Islet precursor cell (in vitro differentiated cells): Measurements from ENCODE around the gene ZNF205.
A peak's percentile ranks its signal among the peaks of the same experiment; 100 is the strongest.

Experiments used
- DNase-seq: peaks from one replicate; pipeline ENCODE4 v3.0.0-alpha.2; 2018

ZNF205 gene

GRCh38 chr16:3085868-3086595 lies 26.4 kb upstream of the ZNF205 start:
- no peak for DNase-seq

GRCh38 chr16:3086596-3087242 lies 25.7 kb upstream of the ZNF205 start:
- DNase-seq = no peak

- peak; percentile 73 for DNase-seq
Measured at GRCh38 chr16:3087243-3088235, 24.8 kb upstream of the ZNF205 start.

- no peak for DNase-seq
Measured at GRCh38 chr16:3088450-3088849, 23.9 kb upstream of the ZNF205 start.

GRCh38 chr16:3088925-3089716 lies 23.3 kb upstream of the ZNF205 start:
- DNase-seq = no peak

GRCh38 chr16:3089717-3090592 lies 22.4 kb upstream of the ZNF205 start:
- DNase-seq = no peak

- DNase-seq = no peak
Measured at GRCh38 chr16:3091551-3091950, 20.8 kb upstream of the ZNF205 start.

GRCh38 chr16:3092501-3092941 lies 19.9 kb upstream of the ZNF205 start:
- no peak for DNase-seq

GRCh38 chr16:3094289-3095027 lies 17.9 kb upstream of the ZNF205 start:
- no peak for DNase-seq

GRCh38 chr16:3095869-3096268 lies 16.5 kb upstream of the ZNF205 start:
- DNase-seq = no peak

GRCh38 chr16:3096362-3096761 lies 16.0 kb upstream of the ZNF205 start:
- DNase-seq = no peak

- no peak for DNase-seq
Measured at GRCh38 chr16:3097266-3097665, 15.1 kb upstream of the ZNF205 start.

GRCh38 chr16:3098459-3099394 lies 13.7 kb upstream of the ZNF205 start, which contains the start of gene ZSCAN10:
Gene ZSCAN10, minus strand, starts transcription at chr16:3099294. Its CDS starts 6,357 bp downstream, at chr16:3092937.
- DNase-seq = no peak

GRCh38 chr16:3099395-3099731 lies 13.0 kb upstream of the ZNF205 start:
- no peak for DNase-seq

GRCh38 chr16:3099732-3100499 lies 12.5 kb upstream of the ZNF205 start:
- DNase-seq = peak; percentile 98

GRCh38 chr16:3101018-3101840 lies 11.2 kb upstream of the ZNF205 start:
- no peak for DNase-seq

GRCh38 chr16:3101841-3102470 lies 10.4 kb upstream of the ZNF205 start:
- peak; percentile 76 for DNase-seq
